GM12878 (cell line): Measurements from ENCODE around the gene PQBP1. TPM values are rescaled to one million over a fixed set of nuclear protein-coding genes. Genes with fewer than 3 reads are reported as not detected.

Experiments
- ATAC-seq: fragments of 200-7000 bp; cut with Tn5 transposase; 3 replicates; pipeline ENCODE4 v1.9.1; 2020; ENCODE audit warnings: mild to moderate bottlenecking, moderate library complexity
- BruUV-seq: library from RNA; stranded (reverse); fragments of 400-500 nt; replicated peaks from 2 replicates; lab custom pipeline; 2021; lab: Mats Ljungman, UMichigan
- CTCF ChIA-PET: fragments of 300-600 bp; sonication (Branson Sonifier 250); formaldehyde crosslinking; extraction: SDS; loops from one replicate; lab custom pipeline; 2021; ENCODE audit warnings: inconsistent platforms; lab: Yijun Ruan, JAX
- POLR2A ChIA-PET: fragments of 350-600 bp; formaldehyde crosslinking; extraction: SDS; loops from one replicate; lab custom pipeline; 2021; ENCODE audit warnings: inconsistent platforms; lab: Charles Lee
- RAD21 ChIA-PET: fragments of 300-600 bp; sonication (Branson Sonifier 250); formaldehyde crosslinking; loops from one replicate; lab custom pipeline; 2023; ENCODE audit warnings: antibody characterized with exemption; ENCODE audit not compliant: unreplicated experiment; lab: Charles Lee
- SMC1A ChIA-PET: fragments of 300-600 bp; sonication (Branson Sonifier 250); formaldehyde crosslinking; loops from one replicate; lab custom pipeline; 2023; ENCODE audit not compliant: unreplicated experiment, uncharacterized antibody; lab: Charles Lee
- DNase-seq: peaks from one replicate; pipeline ENCODE4 v3.0.0-alpha.2; 2011; ENCODE audit warnings: low read depth, low spot score
- FAIRE-seq: peaks from 3 replicates; lab custom pipeline; 2011; peaks lifted over from hg19 to GRCh38; lab: Jason Lieb, UNC
- H2AFZ ChIP-seq: 2 replicates; pipeline ENCODE4 v1.6.0; 2011; ENCODE audit warnings: low read depth, low read length, control low read depth; ENCODE audit not compliant: control insufficient read depth
- H3K27ac ChIP-seq: 2 replicates; pipeline ENCODE4 v1.5.1; 2011; ENCODE audit warnings: control low read depth; ENCODE audit not compliant: control insufficient read depth, insufficient read depth
- H3K27me3 ChIP-seq, 2 experiments: replicated peaks in 1 of 2; 2 replicates each; pipeline versions ENCODE4 v1.6.0 to v1.6.1; 2011; ENCODE audit warnings: low read length in 1 of 2; ENCODE audit not compliant: control insufficient read depth in 2 of 2, insufficient read depth in 2 of 2
- H3K36me3 ChIP-seq, 2 experiments: 2 replicates each; pipeline ENCODE4 v1.5.1; 2011; ENCODE audit warnings: low read length in 1 of 2; ENCODE audit not compliant: control insufficient read depth in 2 of 2, insufficient read depth in 2 of 2
- H3K4me1 ChIP-seq: 2 replicates; pipeline ENCODE4 v1.6.1; 2011; ENCODE audit warnings: mild to moderate bottlenecking, low read length, moderate library complexity, mixed read lengths; ENCODE audit not compliant: control insufficient read depth, insufficient read depth
- H3K4me2 ChIP-seq: 2 replicates; pipeline ENCODE4 v1.6.0; 2011; ENCODE audit warnings: control low read depth; ENCODE audit not compliant: control insufficient read depth, insufficient read depth
- H3K4me3 ChIP-seq: fragments of 200-600 bp; sonication (generic); 2 replicates; pipeline ENCODE4 v1.5.1; 2016
- H3K79me2 ChIP-seq: 2 replicates; pipeline ENCODE4 v1.6.0; 2011; ENCODE audit warnings: low read length; ENCODE audit not compliant: control insufficient read depth, insufficient read depth
- H3K9ac ChIP-seq: 2 replicates; pipeline ENCODE4 v1.8.0; 2011; ENCODE audit warnings: low read length, control low read depth, mixed read lengths; ENCODE audit not compliant: control insufficient read depth, insufficient read depth
- H3K9me3 ChIP-seq: replicated peaks from 3 replicates; pipeline ENCODE4 v1.5.1; 2011; ENCODE audit warnings: mild to moderate bottlenecking, low read length; ENCODE audit not compliant: control insufficient read depth, insufficient read depth
- H4K20me1 ChIP-seq: 2 replicates; pipeline ENCODE4 v1.6.0; 2011; ENCODE audit not compliant: control insufficient read depth, insufficient read depth
- ELK1 ChIP-seq: IDR thresholded peaks from 2 replicates; pipeline ENCODE4 v1.6.1; 2012; ENCODE audit warnings: low read depth, low read length, improper control_type of control experiment
- IKZF2 ChIP-seq, 2 experiments: fragments of 450-650 bp; IDR thresholded peaks; 2 replicates each; pipeline ENCODE4 v1.6.1; 2017; ENCODE audit warnings: mild to moderate bottlenecking in 2 of 2, moderate library complexity in 2 of 2
- MLLT1 ChIP-seq: fragments of 450-650 bp; IDR thresholded peaks from 2 replicates; pipeline ENCODE4 v1.6.1; 2016; ENCODE audit warnings: mild to moderate bottlenecking
- RAD21 ChIP-seq: IDR thresholded peaks from 2 replicates; pipeline ENCODE4 v1.6.1; 2011; ENCODE audit warnings: mild to moderate bottlenecking, low read depth, low read length, moderate library complexity; ENCODE audit not compliant: insufficient read depth
- SMC3 ChIP-seq: IDR thresholded peaks from 2 replicates; pipeline ENCODE4 v1.6.1; 2011; ENCODE audit warnings: low read length, improper control_type of control experiment, borderline replicate concordance
- STAT3 ChIP-seq: IDR thresholded peaks from 2 replicates; pipeline ENCODE4 v1.6.1; 2011; ENCODE audit warnings: low read depth, low read length, improper control_type of control experiment
- WGBS: methylation state at CpG from one replicate; pipeline ENCODE4 v1.1.6; 2016; ENCODE audit warnings: low lambda C conversion rate; ENCODE audit not compliant: insufficient replicate concordance, insufficient coverage; ENCODE audit errors: missing lambda C conversion rate; 5-methylcytosine and 5-hydroxymethylcytosine counted together
- in situ Hi-C: fragments of 300-500 bp; cut with MboI; formaldehyde crosslinking; loops from 9 replicates; pipeline ENCODE4 v1.14.3; 2018; ENCODE audit warnings: mixed read lengths
- intact Hi-C: fragments of 100-400 bp; cut with micrococcal nuclease; formaldehyde crosslinking; loops from one replicate; pipeline ENCODE4 v1.14.2; 2022; ENCODE audit not compliant: unreplicated experiment
- polyA plus RNA-seq, 11 experiments: library from polyadenylated mRNA; depleted of rRNA in 4 of 11; unstranded in 6 of 11; stranded (reverse) in 5 of 11; fragments of >200 nt; fragmentation: Nextera tagmentation in 4 of 11; fragmentation: Illumina TruSeq in 1 of 11; extraction: Ambion mirVana in 4 of 11; extraction: Trizol in 1 of 11; gene quantifications; 1 replicate in 1 of 11; 2 replicates in 10 of 11; pipeline versions ENCODE4 v1.2.1 to v1.2.3, GENCODE V29; 2011 to 2016; ENCODE audit warnings: inconsistent platforms in 2 of 11, missing spikeins in 2 of 11, low read depth in 1 of 11
- total RNA-seq, 4 experiments: library from RNA; depleted of rRNA in 3 of 4; stranded (reverse); fragments of >200 nt in 3 of 4; fragmentation: Illumina TruSeq in 1 of 4; extraction: Trizol in 1 of 4; gene quantifications; 2 replicates each; pipeline versions ENCODE4 v1.2.1 to v1.2.3, GENCODE V29; 2013 to 2021
- TF ChIP-seq, protein P1 (sequence below): IDR thresholded peaks from 2 replicates; pipeline ENCODE4 v1.6.1; 2011; ENCODE audit warnings: borderline replicate concordance, low read depth, mild to moderate bottlenecking, moderate library complexity, low read length; ENCODE audit not compliant: insufficient read depth, poor library complexity, severe bottlenecking
- TF ChIP-seq, protein P2 (sequence below): fragments of 450-650 bp; IDR thresholded peaks from 2 replicates; pipeline ENCODE4 v1.6.1; 2017; ENCODE audit warnings: mild to moderate bottlenecking, moderate library complexity
- TF ChIP-seq, protein P3 (sequence below), 3 experiments: IDR thresholded peaks in 2 of 3; conservative IDR thresholded peaks in 1 of 3; 2 replicates each; pipeline ENCODE4 v1.5.1; 2011; ENCODE audit warnings: low read depth in 3 of 3, low read length in 3 of 3, mild to moderate bottlenecking in 3 of 3, control low read depth in 2 of 3, moderate library complexity in 2 of 3, inconsistent platforms in 1 of 3, mixed read lengths in 1 of 3; ENCODE audit not compliant: control insufficient read depth in 2 of 3, insufficient read depth in 1 of 3; ENCODE audit errors: extremely low read depth in 1 of 3

Gene PQBP1
- total and polyA plus RNA-seq, 10 of the 15 experiments (the other 5 are each of a cell fraction or from before 2014, with no cell fraction given) = 12.5 to 74.8 (median 68.5) TPM

GRCh38 chrX:48945517-48946348 lies 48.0 kb downstream of the PQBP1 start:
- H3K4me3 ChIP-seq = no peak overlapping the region
- ChIA-PET RAD21 (interaction anchor here (0.6 to 1.4 kb wide), 6 partner anchors 10 to 297 kb away, joined by 3 to 6 read pairs (median 5); partner anchors contain the start of gene PQBP1), SMC1A (interaction anchor here (0.5 to 1.9 kb wide), 14 partner anchors 9 to 904 kb away, joined by 3 to 8 read pairs (median 4); partner anchors contain the start of genes HDAC6, PQBP1 and TIMM17B), CTCF (interaction anchor here (0.6 to 2.6 kb wide), 19 partner anchors 8 to 300 kb away, joined by 3 to 17 read pairs (median 4); partner anchors contain the start of genes PQBP1 and TIMM17B), POLR2A (interaction anchor here (1.2 to 1.5 kb wide), 4 partner anchors 9 to 54 kb away, joined by 3 to 5 read pairs (median 4); no protein-coding TSS in a partner anchor)
- in situ Hi-C loops (loop anchor here (25.0 kb wide), 1 partner anchor 1733 kb away; the partner anchor contains the start of gene CDK16), intact Hi-C loops (loop anchor here (5.0 to 10.0 kb wide), 3 partner anchors 33 to 1753 kb away; partner anchors contain the start of genes SLC35A2 and UBA1)
- H2AFZ ChIP-seq = no peak overlapping the region
- H3K79me2 ChIP-seq = peaks cover 22% of the 10 kb centered on the region
- H3K27ac ChIP-seq = no peak overlapping the region
- H3K36me3 ChIP-seq = peaks cover 0 to 14% of the 10 kb centered on the region in 2 experiments; a peak in 3 of 4 replicates
- ATAC-seq (peak; percentile 82), DNase-seq (no peak), FAIRE-seq (peak; percentile 18)
- H3K4me2 ChIP-seq = 0 out of 2 replicates have a peak overlapping the region, but pooled peaks have one; percentile 22
- no peaks in the 10 kb centered on the region for H4K20me1 ChIP-seq
- H3K9ac ChIP-seq = no peak overlapping the region
- peaks cover 13% of the 10 kb centered on the region for H3K4me1 ChIP-seq
- no peaks in the 10 kb centered on the region for H3K9me3 ChIP-seq
- no peaks in the 10 kb centered on the region for H3K27me3 ChIP-seq
- no TSS peak for BruUV-seq
- WGBS = 46% methylated on average over 8 of the region's 8 CpGs
- peak; percentile 94 for TF ChIP-seq RAD21
- TF ChIP-seq SMC3 = peak; percentile 90
- TF ChIP-seq, protein P1, sequence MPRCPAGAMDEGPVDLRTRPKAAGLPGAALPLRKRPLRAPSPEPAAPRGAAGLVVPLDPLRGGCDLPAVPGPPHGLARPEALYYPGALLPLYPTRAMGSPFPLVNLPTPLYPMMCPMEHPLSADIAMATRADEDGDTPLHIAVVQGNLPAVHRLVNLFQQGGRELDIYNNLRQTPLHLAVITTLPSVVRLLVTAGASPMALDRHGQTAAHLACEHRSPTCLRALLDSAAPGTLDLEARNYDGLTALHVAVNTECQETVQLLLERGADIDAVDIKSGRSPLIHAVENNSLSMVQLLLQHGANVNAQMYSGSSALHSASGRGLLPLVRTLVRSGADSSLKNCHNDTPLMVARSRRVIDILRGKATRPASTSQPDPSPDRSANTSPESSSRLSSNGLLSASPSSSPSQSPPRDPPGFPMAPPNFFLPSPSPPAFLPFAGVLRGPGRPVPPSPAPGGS = no peak
- TF ChIP-seq, protein P2, sequence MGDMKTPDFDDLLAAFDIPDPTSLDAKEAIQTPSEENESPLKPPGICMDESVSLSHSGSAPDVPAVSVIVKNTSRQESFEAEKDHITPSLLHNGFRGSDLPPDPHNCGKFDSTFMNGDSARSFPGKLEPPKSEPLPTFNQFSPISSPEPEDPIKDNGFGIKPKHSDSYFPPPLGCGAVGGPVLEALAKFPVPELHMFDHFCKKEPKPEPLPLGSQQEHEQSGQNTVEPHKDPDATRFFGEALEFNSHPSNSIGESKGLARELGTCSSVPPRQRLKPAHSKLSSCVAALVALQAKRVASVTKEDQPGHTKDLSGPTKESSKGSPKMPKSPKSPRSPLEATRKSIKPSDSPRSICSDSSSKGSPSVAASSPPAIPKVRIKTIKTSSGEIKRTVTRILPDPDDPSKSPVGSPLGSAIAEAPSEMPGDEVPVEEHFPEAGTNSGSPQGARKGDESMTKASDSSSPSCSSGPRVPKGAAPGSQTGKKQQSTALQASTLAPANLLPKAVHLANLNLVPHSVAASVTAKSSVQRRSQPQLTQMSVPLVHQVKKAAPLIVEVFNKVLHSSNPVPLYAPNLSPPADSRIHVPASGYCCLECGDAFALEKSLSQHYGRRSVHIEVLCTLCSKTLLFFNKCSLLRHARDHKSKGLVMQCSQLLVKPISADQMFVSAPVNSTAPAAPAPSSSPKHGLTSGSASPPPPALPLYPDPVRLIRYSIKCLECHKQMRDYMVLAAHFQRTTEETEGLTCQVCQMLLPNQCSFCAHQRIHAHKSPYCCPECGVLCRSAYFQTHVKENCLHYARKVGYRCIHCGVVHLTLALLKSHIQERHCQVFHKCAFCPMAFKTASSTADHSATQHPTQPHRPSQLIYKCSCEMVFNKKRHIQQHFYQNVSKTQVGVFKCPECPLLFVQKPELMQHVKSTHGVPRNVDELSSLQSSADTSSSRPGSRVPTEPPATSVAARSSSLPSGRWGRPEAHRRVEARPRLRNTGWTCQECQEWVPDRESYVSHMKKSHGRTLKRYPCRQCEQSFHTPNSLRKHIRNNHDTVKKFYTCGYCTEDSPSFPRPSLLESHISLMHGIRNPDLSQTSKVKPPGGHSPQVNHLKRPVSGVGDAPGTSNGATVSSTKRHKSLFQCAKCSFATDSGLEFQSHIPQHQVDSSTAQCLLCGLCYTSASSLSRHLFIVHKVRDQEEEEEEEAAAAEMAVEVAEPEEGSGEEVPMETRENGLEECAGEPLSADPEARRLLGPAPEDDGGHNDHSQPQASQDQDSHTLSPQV = peak; percentile 35; the same call in 1 of the 2 replicates
- peak; percentile 17 to 20; a peak in 2 of 4 replicates for TF ChIP-seq IKZF2 (IDR thresholded peaks at IDR 0.05)
- no peak for TF ChIP-seq ELK1
- TF ChIP-seq MLLT1 = 0 out of 2 replicates have a peak, but pooled peaks have one; percentile 28
- TF ChIP-seq, protein P3, sequence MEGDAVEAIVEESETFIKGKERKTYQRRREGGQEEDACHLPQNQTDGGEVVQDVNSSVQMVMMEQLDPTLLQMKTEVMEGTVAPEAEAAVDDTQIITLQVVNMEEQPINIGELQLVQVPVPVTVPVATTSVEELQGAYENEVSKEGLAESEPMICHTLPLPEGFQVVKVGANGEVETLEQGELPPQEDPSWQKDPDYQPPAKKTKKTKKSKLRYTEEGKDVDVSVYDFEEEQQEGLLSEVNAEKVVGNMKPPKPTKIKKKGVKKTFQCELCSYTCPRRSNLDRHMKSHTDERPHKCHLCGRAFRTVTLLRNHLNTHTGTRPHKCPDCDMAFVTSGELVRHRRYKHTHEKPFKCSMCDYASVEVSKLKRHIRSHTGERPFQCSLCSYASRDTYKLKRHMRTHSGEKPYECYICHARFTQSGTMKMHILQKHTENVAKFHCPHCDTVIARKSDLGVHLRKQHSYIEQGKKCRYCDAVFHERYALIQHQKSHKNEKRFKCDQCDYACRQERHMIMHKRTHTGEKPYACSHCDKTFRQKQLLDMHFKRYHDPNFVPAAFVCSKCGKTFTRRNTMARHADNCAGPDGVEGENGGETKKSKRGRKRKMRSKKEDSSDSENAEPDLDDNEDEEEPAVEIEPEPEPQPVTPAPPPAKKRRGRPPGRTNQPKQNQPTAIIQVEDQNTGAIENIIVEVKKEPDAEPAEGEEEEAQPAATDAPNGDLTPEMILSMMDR (IDR thresholded peaks at IDR 0.05 in 2 of 3, conservative IDR thresholded peaks at IDR 0.05 in 1 of 3; ENCODE audit: control insufficient read depth in 2 of 3, extremely low read depth in 1 of 3, insufficient read depth in 1 of 3, low read depth in 3 of 3, low read length in 3 of 3) = peak; percentile 88 to 93 (median 91)
- no peak for TF ChIP-seq STAT3
